Measurements from ENCODE around the gene RPA3.

GRCh38 chr7:7746458-7746857 is 28.1 kb upstream of the RPA3 start:
- no peak for TF ChIP-seq GATA2 (IDR thresholded peaks at IDR 0.05; ENCODE audit: low read depth, low read length)
- TF ChIP-seq GATA3 (IDR thresholded peaks at IDR 0.05; ENCODE audit: low read depth, low read length), result no peak

Data from SH-SY5Y (cell line).